Thyroid gland (tissue), 4 donors: ENCODE data around the gene TNS2. TPM values are rescaled to one million over a fixed set of nuclear protein-coding genes. Genes with fewer than 3 reads are reported as not detected.

Experiments
- DNase-seq, 2 donors: peaks; one replicate each; pipeline ENCODE4 v3.0.0-alpha.2; 2019
- H3K27ac ChIP-seq, 3 donors: fragments of 200-600 bp; sonication (generic); 1 replicate in 2 of 3; 2 replicates in 1 of 3; pipeline ENCODE4 v1.5.1; 2016 to 2019; ENCODE audit warnings: mild to moderate bottlenecking in 1 of 3, moderate library complexity in 1 of 3
- H3K27me3 ChIP-seq: fragments of 200-600 bp; sonication (generic); one replicate; pipeline ENCODE4 v1.5.1; 2019
- H3K36me3 ChIP-seq, 2 donors: fragments of 200-600 bp; sonication (generic); one replicate each; pipeline ENCODE4 v1.5.1; 2016 to 2019
- H3K4me1 ChIP-seq, 2 donors: fragments of 200-600 bp; sonication (generic); one replicate each; pipeline ENCODE4 v1.5.1; 2017 to 2019
- H3K4me3 ChIP-seq, 3 donors: fragments of 200-600 bp; sonication (generic); replicated peaks in 1 of 3; 1 replicate in 2 of 3; 2 replicates in 1 of 3; pipeline ENCODE4 v1.5.1; 2016; ENCODE audit warnings: mild to moderate bottlenecking in 1 of 3
- H3K9me3 ChIP-seq: fragments of 200-600 bp; sonication (generic); one replicate; pipeline ENCODE4 v1.5.1; 2017
- POLR2A ChIP-seq, 2 donors: fragments of 450-650 bp; IDR thresholded peaks; one replicate each; pipeline ENCODE4 v1.6.1; 2017; ENCODE audit warnings: antibody characterized with exemption in 2 of 2, mild to moderate bottlenecking in 2 of 2, moderate library complexity in 1 of 2
- WGBS, 2 donors: methylation state at CpG; one replicate each; pipeline ENCODE4 v1.1.5; 2017; 5-methylcytosine and 5-hydroxymethylcytosine counted together
- intact Hi-C: fragments of 100-400 bp; cut with DNase I; formaldehyde crosslinking; loops from one replicate; pipeline ENCODE4 v1.15.1; 2023
- total RNA-seq, 4 donors: library from RNA; depleted of rRNA; stranded (reverse); fragments of >200 nt; gene quantifications; one replicate each; pipeline ENCODE4 v1.2.3, GENCODE V29; 2016
- TF ChIP-seq, protein P1 (sequence below), 6 experiments: fragments of 200-600 bp in 3 of 6; fragments of 450-650 bp in 3 of 6; sonication (generic) in 3 of 6; IDR thresholded peaks; one replicate each; pipeline ENCODE4 v1.5.1; 2016 to 2019; ENCODE audit warnings: antibody characterized with exemption in 6 of 6, mild to moderate bottlenecking in 2 of 6, inconsistent platforms in 1 of 6, moderate library complexity in 1 of 6

Gene TNS2
- total RNA-seq, 4 donors from 2014 or later, result 86.7 to 179 (median 114) TPM

DNA sequence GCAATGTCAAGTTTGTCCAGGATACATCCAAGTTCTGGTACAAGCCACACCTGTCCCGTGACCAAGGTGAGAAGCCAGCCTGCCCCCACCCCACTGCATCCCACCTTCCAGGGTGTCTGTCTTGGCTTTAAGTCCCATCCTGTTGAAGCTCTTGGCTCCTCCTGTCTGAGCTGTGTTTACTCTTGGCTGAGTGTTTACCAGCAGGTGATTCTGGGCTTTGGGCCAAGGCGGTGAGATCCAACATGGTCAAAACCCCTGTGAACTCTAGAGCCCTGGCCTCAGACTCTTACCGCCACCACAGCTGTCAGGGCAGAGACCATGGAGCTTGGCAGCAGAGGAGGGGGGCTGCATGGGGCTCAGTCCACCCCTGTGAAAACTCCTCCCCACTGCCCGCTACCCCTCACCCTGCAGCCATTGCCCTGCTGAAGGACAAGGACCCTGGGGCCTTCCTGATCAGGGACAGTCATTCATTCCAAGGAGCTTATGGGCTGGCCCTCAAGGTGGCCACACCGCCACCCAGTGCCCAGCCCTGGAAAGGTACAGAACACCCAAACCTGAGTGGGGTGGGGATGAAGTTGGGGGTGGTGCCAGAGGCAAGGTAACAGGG, 11.6 kb downstream of the TNS2 start:
- DNase-seq, result peak; percentile 85 to 90
- Histone ChIP-seq H3K4me3 (no peak overlapping the region), H3K9me3 (no peaks in the 10 kb centered on the region), H3K36me3 (peaks cover 30 to 39% of the 10 kb centered on the region in 2 donors), H3K27me3 (no peaks in the 10 kb centered on the region), H3K4me1 (peaks cover 25 to 70% of the 10 kb centered on the region in 2 donors), H3K27ac (peak overlapping the region; percentile 56 to 75 (median 71))
- WGBS, 2 donors, result 50 to 52% methylated on average over 3 to 4 of the region's 5 CpGs
- TF ChIP-seq POLR2A (IDR thresholded peaks at IDR 0.05), result no peak
- TF ChIP-seq, protein P1, sequence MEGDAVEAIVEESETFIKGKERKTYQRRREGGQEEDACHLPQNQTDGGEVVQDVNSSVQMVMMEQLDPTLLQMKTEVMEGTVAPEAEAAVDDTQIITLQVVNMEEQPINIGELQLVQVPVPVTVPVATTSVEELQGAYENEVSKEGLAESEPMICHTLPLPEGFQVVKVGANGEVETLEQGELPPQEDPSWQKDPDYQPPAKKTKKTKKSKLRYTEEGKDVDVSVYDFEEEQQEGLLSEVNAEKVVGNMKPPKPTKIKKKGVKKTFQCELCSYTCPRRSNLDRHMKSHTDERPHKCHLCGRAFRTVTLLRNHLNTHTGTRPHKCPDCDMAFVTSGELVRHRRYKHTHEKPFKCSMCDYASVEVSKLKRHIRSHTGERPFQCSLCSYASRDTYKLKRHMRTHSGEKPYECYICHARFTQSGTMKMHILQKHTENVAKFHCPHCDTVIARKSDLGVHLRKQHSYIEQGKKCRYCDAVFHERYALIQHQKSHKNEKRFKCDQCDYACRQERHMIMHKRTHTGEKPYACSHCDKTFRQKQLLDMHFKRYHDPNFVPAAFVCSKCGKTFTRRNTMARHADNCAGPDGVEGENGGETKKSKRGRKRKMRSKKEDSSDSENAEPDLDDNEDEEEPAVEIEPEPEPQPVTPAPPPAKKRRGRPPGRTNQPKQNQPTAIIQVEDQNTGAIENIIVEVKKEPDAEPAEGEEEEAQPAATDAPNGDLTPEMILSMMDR (IDR thresholded peaks at IDR 0.05), result peak in 4 of 6 experiments; percentile 15 to 35 (median 24)
- intact Hi-C loops, result loop anchor here (10.0 kb wide), 1 partner anchor 133 kb away; no protein-coding TSS in a partner anchor

DNA sequence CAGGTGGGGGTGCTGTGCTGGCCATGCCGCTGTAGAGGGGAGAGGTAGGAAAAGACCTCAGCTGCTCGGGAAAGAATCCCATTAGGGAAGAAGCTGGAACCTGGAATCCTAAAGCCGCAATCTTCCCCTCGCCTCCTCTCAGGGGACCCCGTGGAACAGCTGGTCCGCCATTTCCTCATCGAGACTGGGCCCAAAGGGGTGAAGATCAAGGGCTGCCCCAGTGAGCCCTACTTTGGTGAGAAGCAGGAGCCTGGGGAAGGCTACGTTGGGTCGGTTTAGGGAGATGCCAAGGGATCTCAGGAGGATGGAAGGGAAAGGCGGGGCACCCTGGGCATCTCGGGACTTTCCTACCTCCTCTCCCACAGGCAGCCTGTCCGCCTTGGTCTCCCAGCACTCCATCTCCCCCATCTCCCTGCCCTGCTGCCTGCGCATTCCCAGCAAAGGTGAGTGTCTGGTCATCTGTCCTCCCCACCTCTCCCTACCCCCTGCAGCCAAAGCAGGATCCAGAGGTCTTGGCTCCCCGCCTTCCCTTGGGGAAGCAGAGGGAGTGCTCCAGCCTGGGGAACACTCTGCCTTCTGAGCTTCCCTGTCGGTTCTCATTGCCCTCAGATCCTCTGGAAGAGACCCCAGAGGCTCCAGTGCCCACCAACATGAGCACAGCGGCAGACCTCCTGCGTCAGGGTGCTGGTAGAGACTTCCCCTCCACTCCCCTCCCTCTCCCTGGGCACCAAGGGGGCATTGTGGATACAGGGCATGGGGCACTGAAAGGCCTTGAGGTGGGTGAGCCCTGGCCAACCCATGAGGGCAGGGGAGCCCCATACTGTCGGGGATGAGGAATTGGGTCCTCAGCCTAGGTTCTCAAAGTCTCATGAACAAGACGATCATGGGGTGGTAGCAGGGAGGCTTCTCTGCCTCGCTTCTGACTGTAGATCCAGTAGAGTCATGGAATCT, 12.4 kb downstream of the TNS2 start:
- no peaks in the 10 kb centered on the region for H3K27me3 ChIP-seq
- no peak overlapping the region for H3K4me3 ChIP-seq
- WGBS, 2 donors, result 74 to 77% methylated on average over 19 to 20 of the region's 20 CpGs
- peaks cover 26 to 70% of the 10 kb centered on the region in 2 donors for H3K4me1 ChIP-seq
- no peak for TF ChIP-seq POLR2A (IDR thresholded peaks at IDR 0.05)
- TF ChIP-seq, protein P1 (IDR thresholded peaks at IDR 0.05), result no peak
- peak overlapping the region in 2 of 3 donors; percentile 71 to 75 for H3K27ac ChIP-seq
- peaks cover 27 to 33% of the 10 kb centered on the region in 2 donors for H3K36me3 ChIP-seq
- H3K9me3 ChIP-seq, result no peaks in the 10 kb centered on the region
- intact Hi-C loops, result loop anchor here (10.0 kb wide), 1 partner anchor 133 kb away; no protein-coding TSS in a partner anchor
- DNase-seq, result no peak

GRCh38 chr12:53062977-53063707, 13.3 kb downstream of the TNS2 start:
- no peaks in the 10 kb centered on the region for H3K9me3 ChIP-seq
- peaks cover 22 to 29% of the 10 kb centered on the region in 2 donors for H3K36me3 ChIP-seq
- 76 to 93% methylated on average over 10 to 11 of the region's 14 CpGs for WGBS, 2 donors
- no peak for TF ChIP-seq POLR2A (IDR thresholded peaks at IDR 0.05)
- TF ChIP-seq, protein P1 (IDR thresholded peaks at IDR 0.05), result no peak
- H3K4me1 ChIP-seq, result peaks cover 26 to 68% of the 10 kb centered on the region in 2 donors
- no peaks in the 10 kb centered on the region for H3K27me3 ChIP-seq
- no peak for DNase-seq
- intact Hi-C loops, result loop anchor here (10.0 kb wide), 1 partner anchor 132 kb away; no protein-coding TSS in a partner anchor
- no peak overlapping the region for H3K4me3 ChIP-seq
- peak overlapping the region in 2 of 3 donors; percentile 71 to 75 for H3K27ac ChIP-seq

DNA sequence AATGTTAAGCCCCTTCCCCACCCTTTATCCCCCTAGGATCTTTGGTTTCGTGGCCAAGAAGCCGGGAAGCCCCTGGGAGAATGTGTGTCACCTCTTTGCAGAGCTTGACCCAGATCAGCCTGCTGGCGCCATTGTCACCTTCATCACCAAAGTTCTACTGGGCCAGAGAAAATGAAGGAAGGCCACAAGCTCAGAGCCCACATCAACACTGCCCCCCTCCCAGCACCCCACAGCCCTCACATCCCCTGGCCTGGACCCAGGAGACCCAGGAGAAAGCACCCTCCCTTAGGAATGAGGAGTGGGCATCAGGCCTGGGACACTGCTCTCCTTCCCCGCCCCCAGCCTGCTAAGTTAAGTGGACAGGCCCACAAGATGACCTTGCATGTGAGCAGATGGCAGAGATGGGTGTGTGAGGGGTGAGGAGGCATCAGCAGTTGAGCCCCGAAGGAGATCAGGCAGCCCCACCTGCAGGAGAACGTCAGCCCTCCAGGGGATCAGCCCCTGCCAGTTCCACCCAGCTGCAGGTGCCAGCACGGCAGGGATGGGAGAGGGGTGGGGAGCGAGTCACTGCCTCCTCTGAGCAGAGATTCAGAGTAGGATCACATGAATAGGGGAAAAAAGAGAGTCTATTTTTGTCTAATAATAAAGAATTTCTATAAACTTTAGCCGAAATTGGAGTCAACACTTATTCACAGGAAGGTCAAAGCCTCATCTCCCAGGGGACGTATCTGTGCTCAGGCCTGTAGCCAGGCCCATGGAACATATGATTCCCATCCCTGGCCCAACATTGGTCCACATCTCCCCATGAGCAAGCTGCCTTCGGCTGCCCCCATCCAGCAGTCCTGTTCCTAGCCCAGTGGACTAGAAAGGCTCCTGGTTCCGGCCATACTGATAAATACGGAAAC, 14.1 kb downstream of the TNS2 start:
- no peaks in the 10 kb centered on the region for H3K9me3 ChIP-seq
- H3K27ac ChIP-seq, result peak overlapping the region; percentile 28 to 75 (median 71)
- H3K4me1 ChIP-seq, result peaks cover 26 to 71% of the 10 kb centered on the region in 2 donors
- DNase-seq, result no peak
- intact Hi-C loops, result loop anchor here (2.0 to 10.0 kb wide), 2 partner anchors 33 to 131 kb away; partner anchors contain the start of gene IGFBP6
- WGBS, 2 donors, result 61 to 69% methylated on average over 12 to 13 of the region's 13 CpGs
- no peaks in the 10 kb centered on the region for H3K27me3 ChIP-seq
- peaks cover 15 to 24% of the 10 kb centered on the region in 2 donors for H3K36me3 ChIP-seq
- TF ChIP-seq, protein P1 (IDR thresholded peaks at IDR 0.05), result no peak
- TF ChIP-seq POLR2A (IDR thresholded peaks at IDR 0.05), result no peak
- no peak overlapping the region for H3K4me3 ChIP-seq
